GM10266 (cell line): ENCODE data around the gene PDLIM7.

ENCODE experiments used
- DNase-seq: peaks from one replicate; pipeline ENCODE4 v3.0.0; 2012; ENCODE audit errors: extremely low spot score
- TF ChIP-seq, protein P1 (sequence below): IDR thresholded peaks from 2 replicates; pipeline ENCODE4 v1.5.1; 2012; ENCODE audit warnings: mild to moderate bottlenecking, low read depth; ENCODE audit not compliant: control insufficient read depth, insufficient read depth; ENCODE audit errors: missing control alignments

PDLIM7 gene

DNA sequence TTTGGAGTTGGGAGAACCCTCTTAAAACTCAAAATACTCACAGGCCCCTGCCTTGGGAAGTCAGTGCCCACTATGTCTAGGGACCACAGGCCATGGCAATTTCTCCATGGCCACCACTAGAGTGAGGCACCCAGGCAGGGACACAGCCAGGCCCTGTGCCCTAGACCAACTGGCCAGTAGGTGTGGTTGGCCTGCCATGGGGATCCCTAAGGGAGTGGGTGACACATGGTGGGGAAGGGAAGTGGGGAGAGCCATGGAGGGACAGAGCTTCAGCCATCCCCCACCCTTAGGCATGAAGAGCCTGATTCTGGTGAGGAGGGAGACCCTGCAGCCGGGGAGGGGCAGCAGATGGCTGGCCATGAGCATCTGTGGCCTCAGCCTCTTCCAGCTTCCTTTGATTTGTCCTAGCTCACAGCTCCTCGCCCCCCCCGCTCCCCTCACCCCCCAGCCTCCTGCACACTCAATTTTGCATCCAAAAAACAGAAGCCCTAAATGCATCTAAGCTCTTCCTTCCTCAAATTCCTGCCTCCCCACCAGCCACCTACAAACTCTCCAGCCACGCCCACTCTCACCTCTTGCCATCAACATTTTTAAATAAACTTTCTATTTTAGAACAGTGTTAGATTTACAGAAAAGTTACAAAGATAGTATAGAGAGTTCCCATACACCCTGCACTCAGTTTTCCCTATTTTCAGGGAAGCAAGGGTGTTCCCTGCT, 22.4 kb downstream of the PDLIM7 start:
- no peak for DNase-seq

DNA sequence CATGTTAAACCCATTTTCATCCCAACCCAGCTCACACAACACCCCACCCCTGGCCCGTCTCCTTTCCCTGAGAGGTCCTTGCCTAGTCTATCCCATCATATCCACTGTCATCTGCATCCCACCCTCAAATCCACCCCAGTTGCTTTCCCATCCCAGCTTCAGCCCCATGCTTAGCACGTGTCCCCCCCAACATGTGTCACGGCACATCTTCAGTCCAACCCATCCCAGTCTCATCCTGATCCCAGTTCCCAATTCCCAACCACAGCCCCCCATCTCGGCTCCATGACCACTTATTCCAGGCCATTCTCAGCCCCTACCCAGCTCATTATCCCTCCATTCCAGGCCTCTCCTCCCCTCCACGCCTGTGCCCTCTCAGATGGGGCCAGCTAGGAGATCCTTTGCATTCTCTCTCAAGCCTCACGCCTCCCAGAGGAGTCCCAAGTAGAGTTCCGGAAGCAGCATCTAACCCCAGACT, 23.4 kb downstream of the PDLIM7 start:
- no peak for DNase-seq
- TF ChIP-seq, protein P1, sequence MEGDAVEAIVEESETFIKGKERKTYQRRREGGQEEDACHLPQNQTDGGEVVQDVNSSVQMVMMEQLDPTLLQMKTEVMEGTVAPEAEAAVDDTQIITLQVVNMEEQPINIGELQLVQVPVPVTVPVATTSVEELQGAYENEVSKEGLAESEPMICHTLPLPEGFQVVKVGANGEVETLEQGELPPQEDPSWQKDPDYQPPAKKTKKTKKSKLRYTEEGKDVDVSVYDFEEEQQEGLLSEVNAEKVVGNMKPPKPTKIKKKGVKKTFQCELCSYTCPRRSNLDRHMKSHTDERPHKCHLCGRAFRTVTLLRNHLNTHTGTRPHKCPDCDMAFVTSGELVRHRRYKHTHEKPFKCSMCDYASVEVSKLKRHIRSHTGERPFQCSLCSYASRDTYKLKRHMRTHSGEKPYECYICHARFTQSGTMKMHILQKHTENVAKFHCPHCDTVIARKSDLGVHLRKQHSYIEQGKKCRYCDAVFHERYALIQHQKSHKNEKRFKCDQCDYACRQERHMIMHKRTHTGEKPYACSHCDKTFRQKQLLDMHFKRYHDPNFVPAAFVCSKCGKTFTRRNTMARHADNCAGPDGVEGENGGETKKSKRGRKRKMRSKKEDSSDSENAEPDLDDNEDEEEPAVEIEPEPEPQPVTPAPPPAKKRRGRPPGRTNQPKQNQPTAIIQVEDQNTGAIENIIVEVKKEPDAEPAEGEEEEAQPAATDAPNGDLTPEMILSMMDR: no peak

More for the DNA sequence above, 22.4 kb downstream of the PDLIM7 start:
- TF ChIP-seq, protein P1: no peak

DNA sequence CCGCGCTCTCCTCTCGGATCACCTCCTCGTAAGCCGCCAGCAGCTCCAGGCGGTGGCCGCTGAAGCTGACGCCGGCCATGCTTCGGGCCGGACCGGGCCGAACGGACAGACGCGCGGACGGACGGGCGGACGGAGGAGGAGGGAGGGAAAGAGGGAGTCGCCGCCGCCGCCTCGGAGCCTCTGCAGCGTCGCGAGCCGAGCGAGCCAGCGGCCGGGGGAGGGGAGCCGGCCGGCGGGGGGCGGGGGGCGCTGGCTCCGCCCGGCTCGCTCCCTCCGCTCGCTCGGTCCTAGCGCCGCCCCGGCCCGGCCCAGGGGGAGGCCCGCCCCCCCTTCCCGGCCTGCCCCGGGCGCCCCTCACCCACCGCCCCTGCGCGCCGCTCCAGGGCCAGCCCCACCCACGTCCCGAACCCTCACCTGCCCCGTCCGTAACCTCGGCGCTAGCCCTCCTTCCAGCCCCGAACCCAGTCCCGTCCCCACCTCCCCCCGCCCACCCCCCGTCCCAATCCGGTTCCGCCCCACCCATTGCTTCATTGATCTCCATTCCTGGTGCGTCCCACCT, 23.9 kb downstream of the PDLIM7 start, which contains the start of gene DBN1:
DBN1 (minus strand) TSS at position 192 of the 559 bp plus-strand sequence; CDS start at position 79, 113 bp downstream.
- TF ChIP-seq, protein P1: no peak
- DNase-seq: peak; percentile 95

DNA sequence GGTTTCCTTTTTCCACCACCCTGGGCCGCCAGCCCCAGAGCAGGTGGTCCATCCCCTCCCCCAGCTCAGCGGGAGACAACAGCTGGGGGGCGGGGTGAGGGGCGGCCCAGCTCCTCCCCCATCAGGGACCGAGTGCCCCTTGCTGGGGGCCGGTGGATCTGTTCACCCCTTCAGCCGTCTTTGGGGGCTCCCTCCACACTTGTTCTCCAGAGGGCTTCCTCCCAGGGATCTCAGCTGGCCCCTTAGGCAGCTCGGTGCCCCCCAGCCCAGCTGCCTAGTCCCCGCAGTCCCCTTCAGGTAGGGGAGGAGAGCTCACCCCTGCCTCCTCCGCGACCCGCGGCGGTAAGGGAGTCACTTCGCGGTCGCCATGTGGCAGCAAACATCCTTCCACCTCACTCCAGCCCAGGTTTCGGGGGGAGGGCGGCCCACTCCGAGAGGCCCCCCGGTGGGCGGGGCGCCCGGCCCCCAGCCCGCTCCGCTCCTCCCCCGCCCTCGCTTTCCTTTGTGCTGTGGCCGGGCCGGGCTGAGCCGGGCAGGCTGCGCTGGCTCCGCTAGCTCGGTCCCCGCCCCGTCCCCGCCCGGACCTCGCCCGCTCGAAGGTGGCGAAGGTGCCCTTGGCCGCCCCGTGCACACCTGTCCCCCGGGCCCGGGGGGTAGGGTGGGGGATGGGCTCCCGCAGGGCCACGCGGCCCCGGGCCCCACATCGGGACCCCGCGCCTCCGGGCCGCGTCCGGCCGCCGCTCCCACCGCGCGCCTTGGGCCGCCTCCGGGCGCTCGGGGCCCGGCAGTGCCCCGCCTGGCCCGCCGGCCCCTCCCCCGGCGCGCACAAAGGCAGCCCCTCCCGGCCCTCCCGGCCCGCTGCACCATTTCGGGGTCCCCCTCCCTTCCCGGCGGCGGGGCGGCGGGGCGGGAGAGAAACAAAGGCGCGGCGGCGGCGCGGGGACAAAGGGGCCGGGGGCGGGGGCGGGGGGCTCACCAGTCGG, 24.7 kb downstream of the PDLIM7 start:
- peak; percentile 94 for DNase-seq

DNA sequence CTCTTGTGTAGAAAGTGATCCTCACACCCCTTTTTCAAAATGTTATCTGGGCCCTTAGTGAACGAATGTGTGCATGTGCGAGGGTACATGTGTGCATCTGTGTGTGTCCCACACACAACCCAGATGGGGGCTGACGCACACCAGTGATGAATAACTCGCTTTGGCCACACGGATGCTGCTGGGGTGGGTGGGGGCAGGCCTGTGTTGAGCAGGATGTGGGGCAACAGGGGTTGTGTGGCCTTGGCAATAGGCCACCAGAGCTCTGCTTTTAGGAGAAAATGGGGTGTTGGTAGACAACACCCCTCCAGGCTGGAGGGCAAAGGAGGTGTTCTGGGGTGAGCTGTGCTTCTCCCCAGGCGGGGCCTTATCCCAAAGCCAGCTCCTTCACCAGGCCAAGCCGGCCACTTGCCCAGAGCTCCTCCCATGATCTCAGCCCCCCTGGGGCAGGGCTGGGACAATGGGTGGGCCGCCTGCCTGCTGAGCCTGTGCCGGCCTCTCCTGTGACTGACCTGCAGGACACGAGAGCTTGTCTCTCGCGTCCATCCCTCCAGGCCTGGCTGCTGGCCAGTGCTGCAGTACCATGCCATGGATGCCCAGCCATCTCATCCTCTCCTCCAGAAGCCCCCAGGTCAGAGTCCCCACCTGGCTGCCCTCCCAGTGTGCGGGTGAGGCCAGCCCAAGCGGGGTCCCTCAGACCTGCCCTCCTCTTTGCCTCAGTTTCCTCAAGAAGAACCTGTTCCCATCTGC, 25.6 kb downstream of the PDLIM7 start:
- DNase-seq: no peak
- TF ChIP-seq, protein P1: no peak

More for the DNA sequence above, 24.7 kb downstream of the PDLIM7 start:
- TF ChIP-seq, protein P1: peak; percentile 9

DNA sequence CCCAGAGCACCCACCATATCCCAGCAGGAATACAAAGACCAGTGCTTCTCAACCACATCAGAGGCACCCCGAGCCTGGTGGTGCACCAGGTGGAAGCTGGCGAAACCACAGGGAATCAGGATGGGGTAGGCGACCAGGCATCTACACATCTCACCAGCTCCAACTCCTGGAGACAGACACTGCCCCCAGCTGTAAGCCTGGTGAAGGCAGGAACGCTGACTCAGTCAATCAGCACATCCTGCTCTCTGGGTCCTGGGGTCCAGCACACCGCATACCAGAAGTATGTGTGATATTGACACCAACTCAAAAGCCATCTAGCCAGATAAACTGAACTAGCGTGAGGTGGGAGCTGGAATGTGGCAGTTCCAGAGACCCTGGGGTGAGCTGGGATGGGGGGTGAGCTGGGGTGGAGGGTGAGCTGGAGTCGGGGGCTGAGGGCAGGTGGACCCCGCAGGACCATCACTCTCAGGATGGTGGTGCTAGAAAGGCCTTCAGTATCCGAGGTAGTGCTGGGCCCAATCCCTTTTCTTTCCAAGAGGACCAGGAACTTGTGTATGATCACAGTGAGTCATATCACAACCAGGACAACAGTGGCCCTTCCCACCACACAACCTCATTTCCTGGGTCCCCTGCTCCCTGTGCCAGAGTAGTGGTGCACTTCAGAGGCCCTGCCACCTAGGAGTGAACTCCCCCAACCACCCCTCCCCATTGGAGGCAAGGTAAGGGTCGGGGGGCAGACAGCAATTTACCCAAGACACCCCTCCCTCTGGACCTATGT, 26.5 kb downstream of the PDLIM7 start:
- TF ChIP-seq, protein P1: no peak
- no peak for DNase-seq
